NCI-H146 treated with DMSO at 0.1 percent for 48 hours (cell line): ENCODE results near the gene NHLRC2.
A peak's percentile ranks its signal among the peaks of the same experiment; 100 is the strongest.
"Not testable (repeated sequence)": the region's sequence is repeated elsewhere in the genome, so short reads cannot be mapped to it uniquely, and the experiment has no call there.

Experiments used
- DNase-seq: peaks from one replicate; lab custom pipeline; 2025; ENCODE audit not compliant: unreplicated experiment; lab: John Stamatoyannopoulos, UW

NHLRC2 gene

DNA sequence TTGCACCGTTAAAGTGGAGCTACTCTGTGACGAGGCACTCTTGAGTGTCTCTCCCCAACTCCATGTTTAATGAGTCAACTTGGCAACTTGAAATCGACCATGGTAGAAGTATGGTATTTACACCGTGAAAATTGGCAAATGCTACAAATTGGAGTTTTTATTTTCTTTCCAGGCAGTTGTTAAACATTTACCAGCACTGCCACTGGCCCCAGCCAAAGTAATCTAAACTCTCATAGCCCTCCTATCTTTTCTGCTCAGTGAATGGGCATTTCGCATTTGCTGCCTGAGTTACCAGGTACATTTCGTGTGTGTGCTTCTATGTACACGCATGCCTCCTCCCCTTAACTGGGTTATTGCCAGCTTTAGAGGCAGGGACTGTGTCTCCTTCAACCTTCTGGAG is 83.3 kb downstream of the NHLRC2 start:
- no peak for DNase-seq

DNA sequence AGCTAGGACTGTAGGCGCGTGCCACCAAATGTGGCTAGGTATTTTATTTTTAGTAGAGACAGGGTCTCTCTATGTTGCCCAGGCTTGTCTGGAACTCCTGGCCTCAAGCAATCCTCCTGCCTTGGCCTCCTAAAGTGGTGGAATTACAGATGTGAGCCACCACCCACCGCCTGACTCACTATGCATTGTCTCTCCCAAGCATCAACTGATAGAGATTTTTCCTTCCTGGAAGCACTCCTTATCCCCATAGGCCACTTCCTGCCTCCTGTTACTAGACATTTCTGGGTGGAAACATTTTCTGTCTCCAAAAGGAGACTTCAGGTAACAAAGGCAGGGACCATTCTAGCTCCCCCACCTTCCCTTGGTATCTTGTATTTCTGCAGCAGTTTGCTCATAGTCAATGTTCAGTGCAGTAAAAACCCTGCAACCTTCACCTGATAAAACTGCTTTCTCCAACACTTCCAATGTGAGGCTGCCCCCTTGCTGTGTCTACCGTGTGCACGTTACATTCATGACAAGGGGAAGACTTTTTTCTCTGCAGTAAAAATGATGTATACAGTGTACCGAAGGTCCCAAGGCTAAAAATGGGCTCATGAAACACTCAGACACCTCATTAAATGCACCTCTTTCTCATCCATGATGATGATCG is 84.9 kb downstream of the NHLRC2 start:
- no peak for DNase-seq

DNA sequence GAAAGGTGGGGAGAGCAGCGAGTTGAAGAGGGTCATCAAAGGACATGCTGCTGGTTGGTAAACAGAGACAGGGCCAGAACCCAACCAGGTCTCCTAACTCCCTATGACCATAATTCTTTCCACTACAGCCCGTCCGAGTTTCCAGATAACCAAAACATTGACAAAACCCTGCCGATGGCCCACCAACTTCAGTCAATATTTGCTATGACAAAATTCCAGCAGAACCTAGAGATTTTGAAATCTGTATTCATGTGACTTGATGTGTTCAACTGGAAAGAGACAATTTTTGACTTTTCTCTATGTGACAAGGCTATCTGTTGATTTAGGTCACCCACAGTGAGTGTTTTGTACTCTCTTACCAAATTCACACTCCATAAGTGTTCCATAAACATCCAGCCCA is 86.7 kb downstream of the NHLRC2 start:
- no peak for DNase-seq

GRCh38 chr10:113943196-113943595 is 88.7 kb downstream of the NHLRC2 start:
- not testable (repeated sequence) for DNase-seq

GRCh38 chr10:113945075-113945686 is 90.7 kb downstream of the NHLRC2 start:
- DNase-seq: no peak

DNA sequence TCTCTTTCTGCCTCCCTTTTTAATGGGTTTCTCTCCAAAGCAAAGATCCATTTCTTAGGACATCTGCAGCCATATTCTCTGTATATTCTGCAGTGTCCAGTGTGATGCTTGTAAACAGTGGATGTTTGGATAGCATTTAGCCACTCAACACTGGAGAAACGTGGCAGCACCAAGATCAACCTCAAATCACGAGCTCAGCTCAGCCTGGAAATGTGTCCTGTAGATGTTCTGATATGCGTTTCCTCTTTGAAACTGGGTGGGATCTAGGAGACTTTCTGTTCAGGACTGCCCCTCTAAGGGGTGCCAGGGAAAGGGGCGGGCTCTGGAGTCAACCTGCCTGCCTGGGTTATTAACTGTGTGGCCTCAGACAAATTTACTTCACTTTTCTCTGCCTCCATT is 91.2 kb downstream of the NHLRC2 start:
- DNase-seq: no peak

GRCh38 chr10:113947184-113948041 is 93.0 kb downstream of the NHLRC2 start:
- no peak for DNase-seq

- no peak for DNase-seq
Measured at GRCh38 chr10:113948048-113948447, 93.6 kb downstream of the NHLRC2 start.

DNA sequence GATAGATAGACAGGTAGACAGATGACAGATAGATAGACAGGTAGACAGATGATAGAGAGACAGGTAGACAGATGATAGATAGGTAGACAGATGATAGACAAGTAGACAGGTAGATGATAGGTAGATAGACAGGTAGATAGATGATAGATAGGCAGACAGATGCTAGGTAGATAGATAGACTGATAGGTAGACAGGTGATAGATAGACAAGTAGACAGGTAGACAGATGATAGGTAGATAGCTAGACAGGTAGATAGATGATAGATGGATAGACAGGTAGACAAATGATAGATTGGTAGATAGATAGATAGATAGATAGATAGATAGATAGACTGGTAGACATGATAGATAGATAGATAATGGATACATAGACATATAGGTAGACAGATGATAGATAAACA is 95.8 kb downstream of the NHLRC2 start:
- DNase-seq: no peak

- DNase-seq: no peak
Measured at GRCh38 chr10:113953505-113954272, 99.2 kb downstream of the NHLRC2 start.

GRCh38 chr10:113954409-113954808 is 99.9 kb downstream of the NHLRC2 start:
- DNase-seq: no peak

DNA sequence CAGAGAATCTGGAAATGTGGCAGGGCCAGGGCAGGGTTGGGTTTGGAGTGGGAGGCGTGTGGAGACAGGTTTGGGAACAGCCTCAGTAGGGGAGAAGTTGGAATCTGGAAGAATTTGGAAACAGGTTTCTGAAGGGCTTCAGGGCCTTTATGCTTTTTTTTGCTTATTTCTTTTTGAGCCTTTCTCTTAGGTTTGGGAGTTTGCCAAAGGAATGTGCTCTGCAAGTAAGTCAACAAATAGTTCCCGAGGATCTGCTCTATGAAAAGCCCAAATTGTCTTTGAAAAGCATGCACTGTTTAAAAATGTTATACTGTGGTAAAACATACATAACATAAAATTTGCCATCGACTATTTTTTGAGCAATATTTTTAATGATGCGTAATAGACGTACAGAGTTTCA is 102.6 kb downstream of the NHLRC2 start:
- no peak for DNase-seq

DNA sequence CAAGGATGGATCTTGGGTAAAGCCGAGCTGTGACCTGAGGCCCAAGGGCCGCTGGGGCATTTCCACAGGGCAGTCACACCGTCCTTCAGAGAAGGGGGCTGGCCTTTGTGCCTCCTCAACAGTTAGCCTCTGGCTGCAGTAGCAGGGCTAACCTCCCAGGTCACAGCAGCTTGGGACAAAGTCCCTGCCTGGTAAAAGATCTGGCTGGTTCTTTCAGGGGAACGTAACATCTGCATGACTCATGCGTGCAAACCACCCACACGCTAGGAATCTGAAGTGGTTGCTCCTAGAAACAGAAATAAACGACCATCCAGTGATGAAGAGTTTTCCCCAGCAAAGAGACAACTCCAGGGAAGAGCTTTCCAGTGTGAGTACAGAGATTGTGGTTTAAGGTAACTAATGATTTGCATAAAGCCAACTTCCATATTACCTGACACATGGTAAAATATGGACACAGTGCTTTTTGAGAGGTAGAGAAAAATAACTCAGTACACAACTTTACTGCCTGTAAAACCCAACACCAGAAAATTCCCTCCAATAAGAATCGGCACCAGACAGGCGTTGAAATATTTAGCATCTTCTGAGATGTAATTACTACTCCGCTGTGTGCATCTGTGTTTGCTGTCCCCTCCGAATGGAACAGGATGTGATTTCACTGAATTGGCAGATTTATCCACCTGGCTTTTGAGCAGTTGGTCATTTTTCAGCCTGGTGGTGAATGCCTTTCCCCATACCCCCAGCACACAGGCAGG is 104.3 kb downstream of the NHLRC2 start:
- peak; percentile 72 for DNase-seq

GRCh38 chr10:113959383-113959760 is 104.9 kb downstream of the NHLRC2 start:
- DNase-seq: peak; percentile 80

DNA sequence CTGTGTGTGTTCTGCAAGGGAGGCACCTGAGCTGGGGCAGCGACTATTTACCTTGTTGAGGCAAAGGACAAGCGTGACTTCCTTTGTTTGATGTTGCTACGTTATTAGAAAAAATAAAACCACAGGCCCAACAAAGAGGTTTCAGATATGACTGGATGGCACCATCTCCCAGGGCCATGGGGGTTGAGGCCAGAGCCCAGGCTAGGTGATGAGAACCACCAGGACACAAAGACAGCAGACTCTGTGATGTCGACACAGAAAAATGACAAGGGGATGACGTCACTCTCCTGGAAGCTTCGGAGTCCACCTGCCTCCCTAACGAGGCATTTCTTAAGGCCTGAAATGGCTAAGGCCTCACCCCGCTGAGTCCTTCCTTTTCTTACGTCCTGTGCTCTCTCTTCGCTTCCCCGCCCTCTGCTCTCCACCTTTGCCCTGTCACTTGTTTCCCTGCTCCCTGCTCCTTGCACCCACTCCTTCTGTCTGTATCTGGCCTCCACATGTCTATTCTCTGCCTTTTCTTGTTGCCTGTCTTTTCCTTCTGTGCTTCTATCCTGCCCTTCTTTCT is 106.2 kb downstream of the NHLRC2 start:
- peak; percentile 89 for DNase-seq

DNA sequence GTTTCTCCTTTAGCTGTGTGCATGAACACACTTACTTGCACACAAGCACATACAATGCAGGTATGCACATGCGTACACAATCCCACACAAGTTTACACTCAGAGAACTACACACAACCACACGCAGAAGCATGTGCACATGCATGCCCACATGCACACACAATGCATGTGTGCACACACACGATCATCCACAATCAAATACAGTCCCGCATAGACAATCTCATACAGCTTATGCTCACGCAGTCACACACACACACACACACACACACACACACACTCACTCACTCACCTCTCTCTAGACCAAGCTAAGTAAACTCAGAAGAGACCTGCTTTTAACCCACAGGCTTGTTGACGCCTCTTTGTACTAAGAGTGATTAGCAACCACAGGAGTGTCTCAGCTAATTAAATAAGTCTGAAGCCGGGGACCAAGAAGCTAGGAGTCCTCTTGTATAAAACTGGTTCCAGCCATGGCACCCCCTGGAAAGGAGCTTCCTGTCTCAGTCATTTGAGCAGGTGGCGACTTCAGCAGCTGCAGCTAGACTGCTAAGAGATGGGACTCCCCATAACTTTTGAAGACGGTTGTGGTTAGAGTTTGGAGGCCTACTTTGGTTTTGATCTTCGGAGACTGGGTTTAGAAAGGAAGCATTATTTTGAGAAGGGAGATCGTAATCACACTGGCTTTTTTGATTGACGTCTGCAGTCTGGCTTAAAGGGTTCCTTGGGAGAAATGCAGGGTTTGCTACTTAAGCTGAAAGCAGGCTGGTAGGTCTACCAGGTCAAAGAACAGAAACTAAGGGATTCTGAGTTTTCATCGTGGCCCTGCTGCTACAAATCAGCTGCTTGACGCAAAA is 106.9 kb downstream of the NHLRC2 start:
- DNase-seq: peak; percentile 80

GRCh38 chr10:113965077-113965476 is 110.6 kb downstream of the NHLRC2 start:
- no peak for DNase-seq

DNA sequence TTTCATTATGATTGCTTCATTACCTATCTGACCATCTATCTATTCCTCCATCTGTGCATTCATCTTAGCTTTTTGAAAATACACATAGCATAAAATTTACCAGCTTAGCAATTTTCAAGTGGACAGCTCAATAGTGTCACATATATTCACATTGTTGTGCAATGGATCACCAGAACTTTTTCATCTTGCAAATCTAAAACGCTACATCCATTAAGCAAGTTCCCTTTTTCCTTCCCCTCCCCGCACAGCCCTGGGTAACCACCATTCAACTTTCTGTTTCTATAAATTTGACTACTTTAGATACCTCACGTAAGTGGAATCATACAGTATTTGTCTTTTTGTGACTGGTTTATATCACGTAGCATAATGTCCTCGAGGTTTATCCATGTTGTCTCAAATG is 111.2 kb downstream of the NHLRC2 start:
- no peak for DNase-seq
